Measurements from ENCODE around the gene RABIF.

Gene RABIF

DNA sequence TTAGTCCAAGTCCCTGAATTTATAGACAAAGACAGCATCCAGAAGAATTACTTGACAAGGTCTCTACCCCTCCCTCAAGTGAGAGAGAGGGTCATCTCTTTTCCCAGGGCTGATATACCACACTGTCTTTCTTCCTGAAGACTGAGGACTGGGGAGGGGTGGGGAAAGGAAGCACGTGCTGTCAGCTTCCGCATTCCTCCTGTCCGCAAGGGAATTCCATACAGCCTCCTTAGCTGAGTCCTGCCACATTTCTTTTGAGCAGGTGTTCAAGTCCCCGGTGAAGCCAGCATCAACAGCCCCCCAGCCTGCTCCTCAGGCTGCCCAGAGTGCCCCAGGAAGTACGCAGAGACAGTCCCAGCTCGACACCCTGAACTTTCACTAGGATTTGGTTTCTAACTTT is 44.0 kb downstream of the RABIF start:
- TF ChIP-seq SNAI2 (CRISPR knock-in tag; IDR thresholded peaks at IDR 0.05) (no peak), ZNF8 (CRISPR knock-in tag; IDR thresholded peaks at IDR 0.05) (no peak), ZC3H10 (CRISPR knock-in tag; IDR thresholded peaks at IDR 0.05) (no peak), TOX (CRISPR knock-in tag; IDR thresholded peaks at IDR 0.05; ENCODE audit: borderline replicate concordance) (no peak), GLIS3 (CRISPR knock-in tag; IDR thresholded peaks at IDR 0.05) (no peak), ISL1 (CRISPR knock-in tag; IDR thresholded peaks at IDR 0.05) (no peak), TCF4 (CRISPR knock-in tag; IDR thresholded peaks at IDR 0.05; ENCODE audit: borderline replicate concordance) (no peak), ZFP30 (CRISPR knock-in tag; IDR thresholded peaks at IDR 0.05) (no peak)
- TF ChIP-seq, protein P1, sequence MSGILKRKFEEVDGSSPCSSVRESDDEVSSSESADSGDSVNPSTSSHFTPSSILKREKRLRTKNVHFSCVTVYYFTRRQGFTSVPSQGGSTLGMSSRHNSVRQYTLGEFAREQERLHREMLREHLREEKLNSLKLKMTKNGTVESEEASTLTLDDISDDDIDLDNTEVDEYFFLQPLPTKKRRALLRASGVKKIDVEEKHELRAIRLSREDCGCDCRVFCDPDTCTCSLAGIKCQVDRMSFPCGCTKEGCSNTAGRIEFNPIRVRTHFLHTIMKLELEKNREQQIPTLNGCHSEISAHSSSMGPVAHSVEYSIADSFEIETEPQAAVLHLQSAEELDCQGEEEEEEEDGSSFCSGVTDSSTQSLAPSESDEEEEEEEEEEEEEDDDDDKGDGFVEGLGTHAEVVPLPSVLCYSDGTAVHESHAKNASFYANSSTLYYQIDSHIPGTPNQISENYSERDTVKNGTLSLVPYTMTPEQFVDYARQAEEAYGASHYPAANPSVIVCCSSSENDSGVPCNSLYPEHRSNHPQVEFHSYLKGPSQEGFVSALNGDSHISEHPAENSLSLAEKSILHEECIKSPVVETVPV (CRISPR knock-in tag; IDR thresholded peaks at IDR 0.05): no peak
- TF ChIP-seq, protein P2, sequence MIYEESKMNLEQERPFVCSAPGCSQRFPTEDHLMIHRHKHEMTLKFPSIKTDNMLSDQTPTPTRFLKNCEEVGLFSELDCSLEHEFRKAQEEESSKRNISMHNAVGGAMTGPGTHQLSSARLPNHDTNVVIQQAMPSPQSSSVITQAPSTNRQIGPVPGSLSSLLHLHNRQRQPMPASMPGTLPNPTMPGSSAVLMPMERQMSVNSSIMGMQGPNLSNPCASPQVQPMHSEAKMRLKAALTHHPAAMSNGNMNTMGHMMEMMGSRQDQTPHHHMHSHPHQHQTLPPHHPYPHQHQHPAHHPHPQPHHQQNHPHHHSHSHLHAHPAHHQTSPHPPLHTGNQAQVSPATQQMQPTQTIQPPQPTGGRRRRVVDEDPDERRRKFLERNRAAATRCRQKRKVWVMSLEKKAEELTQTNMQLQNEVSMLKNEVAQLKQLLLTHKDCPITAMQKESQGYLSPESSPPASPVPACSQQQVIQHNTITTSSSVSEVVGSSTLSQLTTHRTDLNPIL (CRISPR knock-in tag; IDR thresholded peaks at IDR 0.05; ENCODE audit: low read depth): no peak
- TF ChIP-seq, protein P3, sequence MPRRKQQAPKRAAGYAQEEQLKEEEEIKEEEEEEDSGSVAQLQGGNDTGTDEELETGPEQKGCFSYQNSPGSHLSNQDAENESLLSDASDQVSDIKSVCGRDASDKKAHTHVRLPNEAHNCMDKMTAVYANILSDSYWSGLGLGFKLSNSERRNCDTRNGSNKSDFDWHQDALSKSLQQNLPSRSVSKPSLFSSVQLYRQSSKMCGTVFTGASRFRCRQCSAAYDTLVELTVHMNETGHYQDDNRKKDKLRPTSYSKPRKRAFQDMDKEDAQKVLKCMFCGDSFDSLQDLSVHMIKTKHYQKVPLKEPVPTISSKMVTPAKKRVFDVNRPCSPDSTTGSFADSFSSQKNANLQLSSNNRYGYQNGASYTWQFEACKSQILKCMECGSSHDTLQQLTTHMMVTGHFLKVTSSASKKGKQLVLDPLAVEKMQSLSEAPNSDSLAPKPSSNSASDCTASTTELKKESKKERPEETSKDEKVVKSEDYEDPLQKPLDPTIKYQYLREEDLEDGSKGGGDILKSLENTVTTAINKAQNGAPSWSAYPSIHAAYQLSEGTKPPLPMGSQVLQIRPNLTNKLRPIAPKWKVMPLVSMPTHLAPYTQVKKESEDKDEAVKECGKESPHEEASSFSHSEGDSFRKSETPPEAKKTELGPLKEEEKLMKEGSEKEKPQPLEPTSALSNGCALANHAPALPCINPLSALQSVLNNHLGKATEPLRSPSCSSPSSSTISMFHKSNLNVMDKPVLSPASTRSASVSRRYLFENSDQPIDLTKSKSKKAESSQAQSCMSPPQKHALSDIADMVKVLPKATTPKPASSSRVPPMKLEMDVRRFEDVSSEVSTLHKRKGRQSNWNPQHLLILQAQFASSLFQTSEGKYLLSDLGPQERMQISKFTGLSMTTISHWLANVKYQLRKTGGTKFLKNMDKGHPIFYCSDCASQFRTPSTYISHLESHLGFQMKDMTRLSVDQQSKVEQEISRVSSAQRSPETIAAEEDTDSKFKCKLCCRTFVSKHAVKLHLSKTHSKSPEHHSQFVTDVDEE (CRISPR knock-in tag; IDR thresholded peaks at IDR 0.05): no peak
- ATAC-seq: no peak

DNA sequence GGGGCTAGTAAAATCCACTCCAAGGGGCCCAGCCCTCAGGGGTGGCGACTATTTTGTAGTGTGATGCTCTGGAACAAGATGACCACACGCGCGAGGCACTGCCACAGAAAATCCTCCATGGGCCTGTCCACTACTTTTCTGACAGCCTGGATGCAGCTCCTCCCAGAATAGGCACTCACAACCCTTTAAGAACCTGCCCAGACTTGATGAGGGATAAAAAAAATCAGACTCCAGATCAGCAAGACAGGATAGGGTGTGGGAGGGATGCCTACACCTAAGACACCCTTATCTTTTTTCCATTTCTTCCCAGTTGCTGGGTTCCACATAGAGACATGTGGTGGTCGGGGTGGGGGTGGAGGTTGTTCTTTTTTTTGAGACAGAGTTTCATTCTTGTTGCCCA is 44.7 kb downstream of the RABIF start:
- TF ChIP-seq, protein P4, sequence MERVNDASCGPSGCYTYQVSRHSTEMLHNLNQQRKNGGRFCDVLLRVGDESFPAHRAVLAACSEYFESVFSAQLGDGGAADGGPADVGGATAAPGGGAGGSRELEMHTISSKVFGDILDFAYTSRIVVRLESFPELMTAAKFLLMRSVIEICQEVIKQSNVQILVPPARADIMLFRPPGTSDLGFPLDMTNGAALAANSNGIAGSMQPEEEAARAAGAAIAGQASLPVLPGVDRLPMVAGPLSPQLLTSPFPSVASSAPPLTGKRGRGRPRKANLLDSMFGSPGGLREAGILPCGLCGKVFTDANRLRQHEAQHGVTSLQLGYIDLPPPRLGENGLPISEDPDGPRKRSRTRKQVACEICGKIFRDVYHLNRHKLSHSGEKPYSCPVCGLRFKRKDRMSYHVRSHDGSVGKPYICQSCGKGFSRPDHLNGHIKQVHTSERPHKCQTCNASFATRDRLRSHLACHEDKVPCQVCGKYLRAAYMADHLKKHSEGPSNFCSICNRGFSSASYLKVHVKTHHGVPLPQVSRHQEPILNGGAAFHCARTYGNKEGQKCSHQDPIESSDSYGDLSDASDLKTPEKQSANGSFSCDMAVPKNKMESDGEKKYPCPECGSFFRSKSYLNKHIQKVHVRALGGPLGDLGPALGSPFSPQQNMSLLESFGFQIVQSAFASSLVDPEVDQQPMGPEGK (CRISPR knock-in tag; IDR thresholded peaks at IDR 0.05; ENCODE audit: borderline replicate concordance): no peak
- TF ChIP-seq ARNTL (CRISPR knock-in tag; IDR thresholded peaks at IDR 0.05; ENCODE audit: borderline replicate concordance, low read depth): no peak
- no peak for TF ChIP-seq TCF4 (CRISPR knock-in tag; IDR thresholded peaks at IDR 0.05; ENCODE audit: borderline replicate concordance)
- no peak for TF ChIP-seq OSR1 (CRISPR knock-in tag; IDR thresholded peaks at IDR 0.05)
- TF ChIP-seq CSDC2 (CRISPR knock-in tag; IDR thresholded peaks at IDR 0.05): no peak
- TF ChIP-seq ISL1 (CRISPR knock-in tag; IDR thresholded peaks at IDR 0.05): no peak
- no peak for TF ChIP-seq RARB (CRISPR knock-in tag; IDR thresholded peaks at IDR 0.05)
- TF ChIP-seq GLIS3 (CRISPR knock-in tag; IDR thresholded peaks at IDR 0.05): no peak
- TF ChIP-seq, protein P3 (CRISPR knock-in tag; IDR thresholded peaks at IDR 0.05): no peak
- no peak for TF ChIP-seq ZFP30 (CRISPR knock-in tag; IDR thresholded peaks at IDR 0.05)
- TF ChIP-seq ZFP3 (CRISPR knock-in tag; IDR thresholded peaks at IDR 0.05): no peak
- TF ChIP-seq, protein P1 (CRISPR knock-in tag; IDR thresholded peaks at IDR 0.05): no peak
- TF ChIP-seq ZNF8 (CRISPR knock-in tag; IDR thresholded peaks at IDR 0.05): no peak
- no peak for TF ChIP-seq TOX (CRISPR knock-in tag; IDR thresholded peaks at IDR 0.05; ENCODE audit: borderline replicate concordance)
- TF ChIP-seq, protein P5, sequence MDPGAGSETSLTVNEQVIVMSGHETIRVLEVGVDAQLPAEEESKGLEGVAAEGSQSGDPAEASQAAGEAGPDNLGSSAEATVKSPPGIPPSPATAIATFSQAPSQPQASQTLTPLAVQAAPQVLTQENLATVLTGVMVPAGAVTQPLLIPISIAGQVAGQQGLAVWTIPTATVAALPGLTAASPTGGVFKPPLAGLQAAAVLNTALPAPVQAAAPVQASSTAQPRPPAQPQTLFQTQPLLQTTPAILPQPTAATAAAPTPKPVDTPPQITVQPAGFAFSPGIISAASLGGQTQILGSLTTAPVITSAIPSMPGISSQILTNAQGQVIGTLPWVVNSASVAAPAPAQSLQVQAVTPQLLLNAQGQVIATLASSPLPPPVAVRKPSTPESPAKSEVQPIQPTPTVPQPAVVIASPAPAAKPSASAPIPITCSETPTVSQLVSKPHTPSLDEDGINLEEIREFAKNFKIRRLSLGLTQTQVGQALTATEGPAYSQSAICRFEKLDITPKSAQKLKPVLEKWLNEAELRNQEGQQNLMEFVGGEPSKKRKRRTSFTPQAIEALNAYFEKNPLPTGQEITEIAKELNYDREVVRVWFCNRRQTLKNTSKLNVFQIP (CRISPR knock-in tag; IDR thresholded peaks at IDR 0.05; ENCODE audit: borderline replicate concordance, low read depth): no peak
- no peak for TF ChIP-seq PPARA (CRISPR knock-in tag; IDR thresholded peaks at IDR 0.05; ENCODE audit: borderline replicate concordance)
- TF ChIP-seq ZNF70 (CRISPR knock-in tag; IDR thresholded peaks at IDR 0.05): no peak
- no peak for ATAC-seq
